WTC11 (cell line): Measurements from ENCODE around the gene LYRM4. TPM values are rescaled to one million over a fixed set of nuclear protein-coding genes. Genes with fewer than 3 reads are reported as not detected.

Experiments
- ATAC-seq: fragments of 200-7000 bp; cut with Tn5 transposase; 2 replicates; pipeline ENCODE4 v1.10.0; 2021; ENCODE audit warnings: mild to moderate bottlenecking, moderate library complexity
- CTCF ChIA-PET: fragments of 300-600 bp; sonication (Branson Sonifier 250); formaldehyde crosslinking; loops from one replicate; lab custom pipeline; 2021; ENCODE audit warnings: antibody characterized with exemption; lab: Charles Lee
- POLR2A ChIA-PET: fragments of 350-600 bp; sonication (Branson Sonifier 250); formaldehyde crosslinking; loops from one replicate; lab custom pipeline; 2021; ENCODE audit warnings: antibody characterized with exemption; lab: Charles Lee
- DNase-seq: peaks from one replicate; pipeline ENCODE4 v3.0.0; 2021; ENCODE audit warnings: low spot score
- H3K27ac Mint-ChIP-seq: 2 replicates; pipeline ENCODE4 v1.8.0; 2021; ENCODE audit warnings: mixed read lengths
- H3K27me3 Mint-ChIP-seq: 2 replicates; pipeline ENCODE4 v1.8.0; 2021; ENCODE audit warnings: low read depth, mild to moderate bottlenecking, moderate library complexity, mixed read lengths
- H3K36me3 Mint-ChIP-seq: 2 replicates; pipeline ENCODE4 v1.8.0; 2021; ENCODE audit warnings: mixed read lengths
- H3K4me1 Mint-ChIP-seq: 2 replicates; pipeline ENCODE4 v1.8.0; 2022; ENCODE audit warnings: mixed read lengths
- H3K4me3 Mint-ChIP-seq: 2 replicates; pipeline ENCODE4 v1.8.0; 2021; ENCODE audit warnings: mild to moderate bottlenecking, moderate library complexity, mixed read lengths
- H3K9me3 Mint-ChIP-seq: 2 replicates; pipeline ENCODE4 v1.8.0; 2021; ENCODE audit warnings: mixed read lengths
- ATF1 ChIP-seq: sonication (generic); formaldehyde crosslinking; IDR thresholded peaks from 2 replicates; pipeline ENCODE4 v1.8.1; 2023; ENCODE audit warnings: mild to moderate bottlenecking, moderate library complexity, missing genetic modification reagents
- FOXK1 ChIP-seq: sonication (generic); formaldehyde crosslinking; IDR thresholded peaks from 2 replicates; pipeline ENCODE4 v1.8.0; 2022; ENCODE audit warnings: mild to moderate bottlenecking, moderate library complexity, missing genetic modification reagents
- GABPB1 ChIP-seq: sonication (generic); formaldehyde crosslinking; IDR thresholded peaks from 2 replicates; pipeline ENCODE4 v1.8.1; 2023; ENCODE audit warnings: mild to moderate bottlenecking, missing genetic modification reagents
- GTF2I ChIP-seq: fragments of 250-450 bp; sonication (Bioruptor Pico); conservative IDR thresholded peaks from 2 replicates; pipeline ENCODE4 v1.4.0; 2021; ENCODE audit warnings: mild to moderate bottlenecking
- HMGA2 ChIP-seq: fragments of 250-450 bp; sonication (Bioruptor Pico); IDR thresholded peaks from 2 replicates; pipeline ENCODE4 v1.4.0; 2021; ENCODE audit warnings: mild to moderate bottlenecking, moderate library complexity
- MXD4 ChIP-seq: fragments of 250-450 bp; sonication (Bioruptor Pico); IDR thresholded peaks from 2 replicates; pipeline ENCODE4 v1.8.0; 2021; ENCODE audit warnings: mild to moderate bottlenecking, moderate library complexity, borderline replicate concordance
- NR2C2 ChIP-seq: sonication (generic); formaldehyde crosslinking; IDR thresholded peaks from 2 replicates; pipeline ENCODE4 v1.8.0; 2022; ENCODE audit warnings: mild to moderate bottlenecking, missing genetic modification reagents
- SMAD3 ChIP-seq: sonication (generic); formaldehyde crosslinking; IDR thresholded peaks from 2 replicates; pipeline ENCODE4 v1.8.0; 2022; ENCODE audit warnings: missing genetic modification reagents, mild to moderate bottlenecking, borderline replicate concordance
- TEAD1 ChIP-seq: sonication (generic); formaldehyde crosslinking; IDR thresholded peaks from 2 replicates; pipeline ENCODE4 v1.8.0; 2022; ENCODE audit warnings: mild to moderate bottlenecking, missing genetic modification reagents
- TP53 ChIP-seq: sonication (generic); formaldehyde crosslinking; IDR thresholded peaks from 2 replicates; pipeline ENCODE4 v1.8.1; 2023; ENCODE audit warnings: mild to moderate bottlenecking, missing genetic modification reagents
- ZNF138 ChIP-seq: sonication (generic); formaldehyde crosslinking; conservative IDR thresholded peaks from 2 replicates; pipeline ENCODE4 v1.8.1; 2022; ENCODE audit warnings: mild to moderate bottlenecking, moderate library complexity, missing genetic modification reagents
- ZNF263 ChIP-seq: sonication (generic); formaldehyde crosslinking; IDR thresholded peaks from 2 replicates; pipeline ENCODE4 v1.8.1; 2022; ENCODE audit warnings: low read depth, mild to moderate bottlenecking, moderate library complexity, missing genetic modification reagents
- total RNA-seq: library from RNA; stranded (reverse); gene quantifications from 3 replicates; pipeline ENCODE4 v1.2.3, GENCODE V29; 2021
- TF ChIP-seq, protein P1 (sequence below): sonication (generic); formaldehyde crosslinking; conservative IDR thresholded peaks from 2 replicates; pipeline ENCODE4 v1.8.1; 2022; ENCODE audit warnings: mild to moderate bottlenecking, missing genetic modification reagents
- TF ChIP-seq, protein P2 (sequence below): sonication (generic); formaldehyde crosslinking; IDR thresholded peaks from 2 replicates; pipeline ENCODE4 v1.8.1; 2023; ENCODE audit warnings: mild to moderate bottlenecking, missing genetic modification reagents, borderline replicate concordance
- TF ChIP-seq, protein P3 (sequence below): sonication (generic); formaldehyde crosslinking; IDR thresholded peaks from 2 replicates; pipeline ENCODE4 v1.8.1; 2023; ENCODE audit warnings: mild to moderate bottlenecking, moderate library complexity, missing genetic modification reagents
- TF ChIP-seq, protein P4 (sequence below): fragments of 250-450 bp; sonication (Bioruptor Pico); IDR thresholded peaks from 2 replicates; pipeline ENCODE4 v1.9.0; 2021; ENCODE audit warnings: mild to moderate bottlenecking
- TF ChIP-seq, protein P5 (sequence below): fragments of 250-450 bp; sonication (Bioruptor Pico); IDR thresholded peaks from 2 replicates; pipeline ENCODE4 v1.9.0; 2021; ENCODE audit warnings: mild to moderate bottlenecking
- TF ChIP-seq, protein P6 (sequence below): fragments of 200-600 bp; IDR thresholded peaks from 2 replicates; pipeline ENCODE4 v1.8.0; 2022; ENCODE audit warnings: antibody characterized with exemption
- TF ChIP-seq, protein P7 (sequence below): sonication (generic); formaldehyde crosslinking; IDR thresholded peaks from 2 replicates; pipeline ENCODE4 v1.8.0; 2022; ENCODE audit warnings: mild to moderate bottlenecking, missing genetic modification reagents

LYRM4 gene
- total RNA-seq, 1 experiment from 2014 or later = 49.7 TPM

DNA sequence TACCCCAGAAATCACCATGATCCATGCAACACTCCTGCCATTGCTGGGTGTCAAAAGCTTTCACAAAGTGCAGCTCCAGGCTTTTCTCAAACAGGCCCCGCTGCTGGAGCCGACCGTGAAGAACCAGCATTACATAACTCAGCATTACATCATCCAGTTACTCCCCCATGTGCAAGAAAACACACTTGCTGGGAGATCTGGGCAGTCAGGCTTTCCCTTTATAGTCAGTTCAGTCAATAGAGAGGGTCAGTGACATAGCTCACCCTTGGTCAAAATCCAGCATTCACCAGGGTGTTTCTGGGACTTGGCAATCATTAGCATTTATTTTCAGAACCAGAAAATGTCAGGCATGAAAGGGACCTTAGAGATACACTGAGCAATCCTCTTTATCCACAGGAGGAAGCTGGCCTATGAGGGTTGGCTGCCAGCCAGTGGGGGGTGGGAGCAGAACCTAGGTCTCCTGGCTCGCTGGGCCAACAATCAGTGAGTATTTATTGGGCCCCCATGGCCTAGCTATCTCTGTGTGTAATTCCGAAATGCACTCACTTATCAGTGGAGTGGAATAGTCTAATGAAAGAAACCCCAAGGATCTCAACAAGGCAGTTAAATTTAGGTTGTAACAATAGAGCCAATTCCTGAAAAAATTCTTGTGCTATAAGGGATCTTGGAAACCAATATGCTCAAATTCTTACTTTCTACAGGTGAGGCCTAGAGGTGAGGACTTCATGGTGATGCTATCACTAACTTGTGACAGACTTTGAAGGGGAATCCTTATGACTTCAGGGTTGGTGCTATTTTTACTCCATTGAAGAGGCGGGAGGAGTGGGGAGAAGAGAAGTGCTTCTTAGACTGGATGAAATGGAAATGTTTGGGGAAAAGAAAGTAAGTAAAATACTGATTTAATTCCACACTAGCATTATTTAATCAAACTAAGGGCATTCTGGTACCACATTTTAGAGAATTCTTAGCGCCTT, 54.6 kb downstream of the LYRM4 start:
- DNase-seq (no peak), ATAC-seq (no peak)
- ChIA-PET CTCF (interaction anchor here (1.3 to 3.6 kb wide), 4 partner anchors 8 to 173 kb away, joined by 4 to 12 read pairs (median 10); no protein-coding TSS in a partner anchor), POLR2A (no interaction called here)
- H3K4me1 Mint-ChIP-seq = peaks cover 27% of the 10 kb centered on the region
- TF ChIP-seq ZNF138 = no peak
- TF ChIP-seq GABPB1 (CRISPR knock-in tag) = peak; percentile 99
- H3K4me3 Mint-ChIP-seq = no peak overlapping the region
- H3K36me3 Mint-ChIP-seq = no peaks in the 10 kb centered on the region; the same call in 1 of the 2 replicates
- H3K27ac Mint-ChIP-seq = no peak overlapping the region
- no peaks in the 10 kb centered on the region for H3K27me3 Mint-ChIP-seq
- no peaks in the 10 kb centered on the region for H3K9me3 Mint-ChIP-seq

DNA sequence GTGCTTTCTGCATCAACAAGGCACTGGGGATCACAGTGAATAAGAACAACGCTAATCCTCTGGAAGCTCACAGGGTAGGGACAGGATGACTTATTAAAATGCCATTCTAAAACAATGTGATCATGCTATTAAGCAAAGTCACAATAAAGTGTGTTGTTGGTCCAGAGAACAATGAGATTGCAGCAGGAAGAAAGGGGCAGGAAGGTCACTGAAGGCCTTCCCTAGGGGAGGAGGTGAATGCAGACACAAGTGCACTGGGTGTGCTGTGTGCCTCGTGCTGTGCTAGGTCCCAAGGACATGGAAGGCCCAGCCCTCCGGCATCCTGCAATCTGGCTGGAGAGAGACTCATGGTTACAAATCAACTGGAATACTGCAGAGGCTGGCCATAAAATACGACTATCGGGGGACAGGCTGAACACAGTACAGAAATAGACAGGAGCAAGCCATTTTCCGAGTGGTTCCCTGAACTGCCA, 55.7 kb downstream of the LYRM4 start:
- POLR2A ChIA-PET = no interaction called here
- TF ChIP-seq, protein P1, sequence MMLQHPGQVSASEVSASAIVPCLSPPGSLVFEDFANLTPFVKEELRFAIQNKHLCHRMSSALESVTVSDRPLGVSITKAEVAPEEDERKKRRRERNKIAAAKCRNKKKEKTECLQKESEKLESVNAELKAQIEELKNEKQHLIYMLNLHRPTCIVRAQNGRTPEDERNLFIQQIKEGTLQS = no peak
- TF ChIP-seq, protein P2, sequence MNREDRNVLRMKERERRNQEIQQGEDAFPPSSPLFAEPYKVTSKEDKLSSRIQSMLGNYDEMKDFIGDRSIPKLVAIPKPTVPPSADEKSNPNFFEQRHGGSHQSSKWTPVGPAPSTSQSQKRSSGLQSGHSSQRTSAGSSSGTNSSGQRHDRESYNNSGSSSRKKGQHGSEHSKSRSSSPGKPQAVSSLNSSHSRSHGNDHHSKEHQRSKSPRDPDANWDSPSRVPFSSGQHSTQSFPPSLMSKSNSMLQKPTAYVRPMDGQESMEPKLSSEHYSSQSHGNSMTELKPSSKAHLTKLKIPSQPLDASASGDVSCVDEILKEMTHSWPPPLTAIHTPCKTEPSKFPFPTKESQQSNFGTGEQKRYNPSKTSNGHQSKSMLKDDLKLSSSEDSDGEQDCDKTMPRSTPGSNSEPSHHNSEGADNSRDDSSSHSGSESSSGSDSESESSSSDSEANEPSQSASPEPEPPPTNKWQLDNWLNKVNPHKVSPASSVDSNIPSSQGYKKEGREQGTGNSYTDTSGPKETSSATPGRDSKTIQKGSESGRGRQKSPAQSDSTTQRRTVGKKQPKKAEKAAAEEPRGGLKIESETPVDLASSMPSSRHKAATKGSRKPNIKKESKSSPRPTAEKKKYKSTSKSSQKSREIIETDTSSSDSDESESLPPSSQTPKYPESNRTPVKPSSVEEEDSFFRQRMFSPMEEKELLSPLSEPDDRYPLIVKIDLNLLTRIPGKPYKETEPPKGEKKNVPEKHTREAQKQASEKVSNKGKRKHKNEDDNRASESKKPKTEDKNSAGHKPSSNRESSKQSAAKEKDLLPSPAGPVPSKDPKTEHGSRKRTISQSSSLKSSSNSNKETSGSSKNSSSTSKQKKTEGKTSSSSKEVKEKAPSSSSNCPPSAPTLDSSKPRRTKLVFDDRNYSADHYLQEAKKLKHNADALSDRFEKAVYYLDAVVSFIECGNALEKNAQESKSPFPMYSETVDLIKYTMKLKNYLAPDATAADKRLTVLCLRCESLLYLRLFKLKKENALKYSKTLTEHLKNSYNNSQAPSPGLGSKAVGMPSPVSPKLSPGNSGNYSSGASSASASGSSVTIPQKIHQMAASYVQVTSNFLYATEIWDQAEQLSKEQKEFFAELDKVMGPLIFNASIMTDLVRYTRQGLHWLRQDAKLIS (CRISPR knock-in tag) = no peak
- no peak for TF ChIP-seq HMGA2 (CRISPR knock-in tag)
- TF ChIP-seq, protein P3, sequence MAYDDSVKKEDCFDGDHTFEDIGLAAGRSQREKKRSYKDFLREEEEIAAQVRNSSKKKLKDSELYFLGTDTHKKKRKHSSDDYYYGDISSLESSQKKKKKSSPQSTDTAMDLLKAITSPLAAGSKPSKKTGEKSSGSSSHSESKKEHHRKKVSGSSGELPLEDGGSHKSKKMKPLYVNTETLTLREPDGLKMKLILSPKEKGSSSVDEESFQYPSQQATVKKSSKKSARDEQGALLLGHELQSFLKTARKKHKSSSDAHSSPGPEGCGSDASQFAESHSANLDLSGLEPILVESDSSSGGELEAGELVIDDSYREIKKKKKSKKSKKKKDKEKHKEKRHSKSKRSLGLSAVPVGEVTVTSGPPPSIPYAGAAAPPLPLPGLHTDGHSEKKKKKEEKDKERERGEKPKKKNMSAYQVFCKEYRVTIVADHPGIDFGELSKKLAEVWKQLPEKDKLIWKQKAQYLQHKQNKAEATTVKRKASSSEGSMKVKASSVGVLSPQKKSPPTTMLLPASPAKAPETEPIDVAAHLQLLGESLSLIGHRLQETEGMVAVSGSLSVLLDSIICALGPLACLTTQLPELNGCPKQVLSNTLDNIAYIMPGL (CRISPR knock-in tag) = no peak
- TF ChIP-seq, protein P4, sequence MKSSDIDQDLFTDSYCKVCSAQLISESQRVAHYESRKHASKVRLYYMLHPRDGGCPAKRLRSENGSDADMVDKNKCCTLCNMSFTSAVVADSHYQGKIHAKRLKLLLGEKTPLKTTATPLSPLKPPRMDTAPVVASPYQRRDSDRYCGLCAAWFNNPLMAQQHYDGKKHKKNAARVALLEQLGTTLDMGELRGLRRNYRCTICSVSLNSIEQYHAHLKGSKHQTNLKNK (CRISPR knock-in tag) = no peak
- TF ChIP-seq, protein P5, sequence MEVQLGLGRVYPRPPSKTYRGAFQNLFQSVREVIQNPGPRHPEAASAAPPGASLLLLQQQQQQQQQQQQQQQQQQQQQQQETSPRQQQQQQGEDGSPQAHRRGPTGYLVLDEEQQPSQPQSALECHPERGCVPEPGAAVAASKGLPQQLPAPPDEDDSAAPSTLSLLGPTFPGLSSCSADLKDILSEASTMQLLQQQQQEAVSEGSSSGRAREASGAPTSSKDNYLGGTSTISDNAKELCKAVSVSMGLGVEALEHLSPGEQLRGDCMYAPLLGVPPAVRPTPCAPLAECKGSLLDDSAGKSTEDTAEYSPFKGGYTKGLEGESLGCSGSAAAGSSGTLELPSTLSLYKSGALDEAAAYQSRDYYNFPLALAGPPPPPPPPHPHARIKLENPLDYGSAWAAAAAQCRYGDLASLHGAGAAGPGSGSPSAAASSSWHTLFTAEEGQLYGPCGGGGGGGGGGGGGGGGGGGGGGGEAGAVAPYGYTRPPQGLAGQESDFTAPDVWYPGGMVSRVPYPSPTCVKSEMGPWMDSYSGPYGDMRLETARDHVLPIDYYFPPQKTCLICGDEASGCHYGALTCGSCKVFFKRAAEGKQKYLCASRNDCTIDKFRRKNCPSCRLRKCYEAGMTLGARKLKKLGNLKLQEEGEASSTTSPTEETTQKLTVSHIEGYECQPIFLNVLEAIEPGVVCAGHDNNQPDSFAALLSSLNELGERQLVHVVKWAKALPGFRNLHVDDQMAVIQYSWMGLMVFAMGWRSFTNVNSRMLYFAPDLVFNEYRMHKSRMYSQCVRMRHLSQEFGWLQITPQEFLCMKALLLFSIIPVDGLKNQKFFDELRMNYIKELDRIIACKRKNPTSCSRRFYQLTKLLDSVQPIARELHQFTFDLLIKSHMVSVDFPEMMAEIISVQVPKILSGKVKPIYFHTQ = no peak
- no peak for TF ChIP-seq TP53
- TF ChIP-seq NR2C2 (CRISPR knock-in tag) = no peak
- no peak for TF ChIP-seq MXD4 (CRISPR knock-in tag)
- no peak for TF ChIP-seq ZNF263 (CRISPR knock-in tag)
- TF ChIP-seq, protein P6, sequence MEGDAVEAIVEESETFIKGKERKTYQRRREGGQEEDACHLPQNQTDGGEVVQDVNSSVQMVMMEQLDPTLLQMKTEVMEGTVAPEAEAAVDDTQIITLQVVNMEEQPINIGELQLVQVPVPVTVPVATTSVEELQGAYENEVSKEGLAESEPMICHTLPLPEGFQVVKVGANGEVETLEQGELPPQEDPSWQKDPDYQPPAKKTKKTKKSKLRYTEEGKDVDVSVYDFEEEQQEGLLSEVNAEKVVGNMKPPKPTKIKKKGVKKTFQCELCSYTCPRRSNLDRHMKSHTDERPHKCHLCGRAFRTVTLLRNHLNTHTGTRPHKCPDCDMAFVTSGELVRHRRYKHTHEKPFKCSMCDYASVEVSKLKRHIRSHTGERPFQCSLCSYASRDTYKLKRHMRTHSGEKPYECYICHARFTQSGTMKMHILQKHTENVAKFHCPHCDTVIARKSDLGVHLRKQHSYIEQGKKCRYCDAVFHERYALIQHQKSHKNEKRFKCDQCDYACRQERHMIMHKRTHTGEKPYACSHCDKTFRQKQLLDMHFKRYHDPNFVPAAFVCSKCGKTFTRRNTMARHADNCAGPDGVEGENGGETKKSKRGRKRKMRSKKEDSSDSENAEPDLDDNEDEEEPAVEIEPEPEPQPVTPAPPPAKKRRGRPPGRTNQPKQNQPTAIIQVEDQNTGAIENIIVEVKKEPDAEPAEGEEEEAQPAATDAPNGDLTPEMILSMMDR = no peak
- TF ChIP-seq FOXK1 (CRISPR knock-in tag) = no peak
- TF ChIP-seq, protein P7, sequence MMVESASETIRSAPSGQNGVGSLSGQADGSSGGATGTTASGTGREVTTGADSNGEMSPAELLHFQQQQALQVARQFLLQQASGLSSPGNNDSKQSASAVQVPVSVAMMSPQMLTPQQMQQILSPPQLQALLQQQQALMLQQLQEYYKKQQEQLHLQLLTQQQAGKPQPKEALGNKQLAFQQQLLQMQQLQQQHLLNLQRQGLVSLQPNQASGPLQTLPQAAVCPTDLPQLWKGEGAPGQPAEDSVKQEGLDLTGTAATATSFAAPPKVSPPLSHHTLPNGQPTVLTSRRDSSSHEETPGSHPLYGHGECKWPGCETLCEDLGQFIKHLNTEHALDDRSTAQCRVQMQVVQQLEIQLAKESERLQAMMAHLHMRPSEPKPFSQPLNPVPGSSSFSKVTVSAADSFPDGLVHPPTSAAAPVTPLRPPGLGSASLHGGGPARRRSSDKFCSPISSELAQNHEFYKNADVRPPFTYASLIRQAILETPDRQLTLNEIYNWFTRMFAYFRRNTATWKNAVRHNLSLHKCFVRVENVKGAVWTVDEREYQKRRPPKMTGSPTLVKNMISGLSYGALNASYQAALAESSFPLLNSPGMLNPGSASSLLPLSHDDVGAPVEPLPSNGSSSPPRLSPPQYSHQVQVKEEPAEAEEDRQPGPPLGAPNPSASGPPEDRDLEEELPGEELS (CRISPR knock-in tag) = no peak
- no peak for TF ChIP-seq GTF2I (CRISPR knock-in tag)
- no peak for TF ChIP-seq SMAD3 (CRISPR knock-in tag)
- no peak for TF ChIP-seq TEAD1
- no peak for TF ChIP-seq ATF1
- TF ChIP-seq GABPB1 (CRISPR knock-in tag) = no peak; the same call in 1 of the 2 replicates
- 0 out of 2 replicates have a peak overlapping the region, but pooled peaks have one; percentile 59 for H3K27ac Mint-ChIP-seq
- no peak overlapping the region for H3K4me3 Mint-ChIP-seq
- CTCF ChIA-PET = interaction anchor here (0.7 to 3.6 kb wide), 5 partner anchors 10 to 174 kb away, joined by 3 to 12 read pairs (median 8); no protein-coding TSS in a partner anchor
- H3K27me3 Mint-ChIP-seq = no peaks in the 10 kb centered on the region
- no peak for DNase-seq
- peaks cover 27% of the 10 kb centered on the region for H3K4me1 Mint-ChIP-seq
- H3K36me3 Mint-ChIP-seq = no peaks in the 10 kb centered on the region
- H3K9me3 Mint-ChIP-seq = no peaks in the 10 kb centered on the region
- ATAC-seq = no peak; the same call in 1 of the 2 replicates
